Liver (tissue), 9 donors: ENCODE results near the gene MOV10L1. TPM values are rescaled to one million over a fixed set of nuclear protein-coding genes. Genes with fewer than 3 reads are reported as not detected.

Experiments used
- DNase-seq: peaks from one replicate; pipeline ENCODE4 v3.0.0-alpha.2; 2017; ENCODE audit warnings: low spot score
- H3K27ac ChIP-seq, 2 donors: one replicate each; pipeline ENCODE4 v1.7.0; 2013; ENCODE audit warnings: inconsistent platforms in 2 of 2, low read length in 2 of 2, control low read depth in 1 of 2, low read depth in 1 of 2, mild to moderate bottlenecking in 1 of 2
- H3K27me3 ChIP-seq, 4 donors: one replicate each; pipeline versions ENCODE4 v1.6.1 to v1.7.0; 2013; ENCODE audit warnings: low read length in 3 of 4, inconsistent platforms in 1 of 4, mild to moderate bottlenecking in 1 of 4, moderate library complexity in 1 of 4; ENCODE audit not compliant: control insufficient read depth in 4 of 4, insufficient read depth in 4 of 4
- H3K36me3 ChIP-seq, 4 donors: one replicate each; pipeline versions ENCODE4 v1.6.1 to v1.7.0; 2013; ENCODE audit warnings: low read length in 3 of 4, mild to moderate bottlenecking in 3 of 4, low read depth in 1 of 4, moderate library complexity in 1 of 4; ENCODE audit not compliant: control insufficient read depth in 4 of 4, insufficient read depth in 3 of 4
- H3K4me1 ChIP-seq, 4 donors: one replicate each; pipeline versions ENCODE4 v1.6.1 to v1.7.0; 2013; ENCODE audit warnings: low read length in 3 of 4, mild to moderate bottlenecking in 3 of 4, moderate library complexity in 1 of 4; ENCODE audit not compliant: control insufficient read depth in 4 of 4, insufficient read depth in 4 of 4
- H3K4me3 ChIP-seq, 3 donors: one replicate each; pipeline versions ENCODE4 v1.6.1 to v1.7.0; 2013; ENCODE audit warnings: low read length in 3 of 3, control low read depth in 1 of 3, low read depth in 1 of 3, mild to moderate bottlenecking in 1 of 3
- H3K9ac ChIP-seq, 2 donors: one replicate each; pipeline ENCODE4 v1.7.0; 2013; ENCODE audit warnings: low read length in 2 of 2, mild to moderate bottlenecking in 2 of 2, moderate library complexity in 2 of 2, control low read depth in 1 of 2, low read depth in 1 of 2
- H3K9me3 ChIP-seq, 4 donors: one replicate each; pipeline versions ENCODE4 v1.6.1 to v1.7.0; 2013; ENCODE audit warnings: low read length in 3 of 4; ENCODE audit not compliant: control insufficient read depth in 4 of 4
- EGR1 ChIP-seq, 2 donors: IDR thresholded peaks; 2 replicates each; pipeline ENCODE4 v1.6.1; 2016 to 2018; ENCODE audit warnings: antibody characterized with exemption in 2 of 2, low read depth in 2 of 2
- FOXA1 ChIP-seq: IDR thresholded peaks from 2 replicates; pipeline ENCODE4 v1.6.1; 2016; ENCODE audit warnings: antibody characterized with exemption
- GABPA ChIP-seq, 2 donors: IDR thresholded peaks in 1 of 2; conservative IDR thresholded peaks in 1 of 2; 2 replicates each; pipeline ENCODE4 v1.6.1; 2016; ENCODE audit warnings: antibody characterized with exemption in 2 of 2, mild to moderate bottlenecking in 1 of 2, moderate library complexity in 1 of 2
- HNF4A ChIP-seq, 2 donors: conservative IDR thresholded peaks; 2 replicates each; pipeline ENCODE4 v1.6.1; 2016; ENCODE audit warnings: antibody characterized with exemption in 2 of 2, mild to moderate bottlenecking in 2 of 2
- HNF4G ChIP-seq: IDR thresholded peaks from 2 replicates; pipeline ENCODE4 v1.6.1; 2016; ENCODE audit warnings: antibody characterized with exemption
- JUND ChIP-seq, 2 donors: IDR thresholded peaks; 2 replicates each; pipeline ENCODE4 v1.6.1; 2016; ENCODE audit warnings: antibody characterized with exemption in 2 of 2
- NR2F2 ChIP-seq: IDR thresholded peaks from 2 replicates; pipeline ENCODE4 v1.6.1; 2016; ENCODE audit warnings: antibody characterized with exemption
- RAD21 ChIP-seq, 2 donors: IDR thresholded peaks; 2 replicates each; pipeline ENCODE4 v1.6.1; 2016; ENCODE audit warnings: antibody characterized with exemption in 2 of 2, mild to moderate bottlenecking in 2 of 2
- RXRA ChIP-seq, 2 donors: IDR thresholded peaks; 2 replicates each; pipeline ENCODE4 v1.6.1; 2017 to 2018; ENCODE audit warnings: antibody characterized with exemption in 2 of 2, mild to moderate bottlenecking in 1 of 2
- SP1 ChIP-seq: IDR thresholded peaks from 2 replicates; pipeline ENCODE4 v1.6.1; 2018; ENCODE audit warnings: antibody characterized with exemption, mild to moderate bottlenecking
- TAF1 ChIP-seq: conservative IDR thresholded peaks from 2 replicates; pipeline ENCODE4 v1.6.1; 2016; ENCODE audit warnings: antibody characterized with exemption, mild to moderate bottlenecking
- YY1 ChIP-seq: IDR thresholded peaks from 2 replicates; pipeline ENCODE4 v1.6.1; 2016; ENCODE audit warnings: antibody characterized with exemption, mild to moderate bottlenecking
- WGBS: extraction: QIAGEN DNeasy Blood & Tissue Kit; methylation state at CpG from one replicate; pipeline ENCODE4 v1.1.7; 2013; 5-methylcytosine and 5-hydroxymethylcytosine counted together
- polyA plus RNA-seq, 2 donors: library from polyadenylated mRNA; stranded (reverse) in 1 of 2; unstranded in 1 of 2; fragments of 200-250 nt in 1 of 2; fragments of >200 nt in 1 of 2; fragmentation: Nextera tagmentation in 1 of 2; extraction: Ambion mirVana in 1 of 2; gene quantifications; one replicate each; pipeline versions ENCODE4 v1.2.1 to v1.2.3, GENCODE V29; 2013 to 2015
- total RNA-seq, 2 donors: library from RNA; depleted of rRNA; stranded (reverse); fragments of >200 nt; gene quantifications; one replicate each; pipeline ENCODE4 v1.2.3, GENCODE V29; 2014
- TF ChIP-seq, protein P1 (sequence below): fragments of 150-350 bp; IDR thresholded peaks from 2 replicates; pipeline ENCODE4 v1.5.1; 2017; ENCODE audit warnings: improper control_type of control experiment, low read depth, low read length; ENCODE audit not compliant: missing input control
- TF ChIP-seq, protein P2 (sequence below): IDR thresholded peaks from 2 replicates; pipeline ENCODE4 v1.6.1; 2016; ENCODE audit warnings: antibody characterized with exemption
- TF ChIP-seq, protein P3 (sequence below): IDR thresholded peaks from 2 replicates; pipeline ENCODE4 v1.6.1; 2016; ENCODE audit warnings: antibody characterized with exemption
- TF ChIP-seq, protein P4 (sequence below): IDR thresholded peaks from 2 replicates; pipeline ENCODE4 v1.6.1; 2016; ENCODE audit warnings: antibody characterized with exemption, mild to moderate bottlenecking
- TF ChIP-seq, protein P5 (sequence below): IDR thresholded peaks from 2 replicates; pipeline ENCODE4 v1.6.1; 2016; ENCODE audit warnings: antibody characterized with exemption
- donor health status: healthy.
- donor health status: healthy.
- donor health status: healthy.
- donor health status: healthy.
- donor health status: healthy.

The MOV10L1 gene
- total and polyA plus RNA-seq, 4 donors = 0.07 to 0.47 (median 0.17) TPM

DNA sequence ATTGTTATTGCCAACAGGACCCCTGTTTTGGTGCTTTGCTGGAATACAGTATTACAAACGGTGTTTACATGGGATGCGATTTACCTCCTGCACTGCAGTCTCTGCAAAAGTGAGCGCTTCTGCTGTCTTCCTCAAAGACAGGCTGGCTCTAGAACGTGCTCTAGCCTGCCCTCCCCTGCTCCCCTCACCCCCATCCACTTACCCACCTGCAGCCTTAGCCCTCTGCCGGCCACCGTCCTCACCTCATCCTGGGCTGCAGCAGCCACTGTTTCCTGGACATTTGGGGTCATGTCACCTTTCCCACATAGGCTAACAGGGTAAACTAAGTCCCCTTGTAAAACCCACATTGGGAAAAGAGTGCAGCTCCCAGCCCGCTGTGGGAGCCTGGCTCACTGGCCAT, 71.1 kb downstream of the MOV10L1 start:
- Histone ChIP-seq H3K36me3 (no peaks in the 10 kb centered on the region), H3K9ac (no peak overlapping the region), H3K4me1 (no peaks in the 10 kb centered on the region), H3K9me3 (no peaks in the 10 kb centered on the region), H3K4me3 (no peak overlapping the region), H3K27ac (no peak overlapping the region), H3K27me3 (no peaks in the 10 kb centered on the region)
- TF ChIP-seq YY1 (no peak), EGR1 (IDR thresholded peaks at IDR 0.05; ENCODE audit: low read depth in 2 of 2) (no peak), HNF4A (conservative IDR thresholded peaks at IDR 0.05) (no peak), FOXA1 (no peak), RXRA (IDR thresholded peaks at IDR 0.05) (no peak), GABPA (IDR thresholded peaks at IDR 0.05 in 1 of 2, conservative IDR thresholded peaks at IDR 0.05 in 1 of 2) (no peak), SP1 (no peak), HNF4G (no peak), JUND (IDR thresholded peaks at IDR 0.05) (no peak)
- TF ChIP-seq, protein P1, sequence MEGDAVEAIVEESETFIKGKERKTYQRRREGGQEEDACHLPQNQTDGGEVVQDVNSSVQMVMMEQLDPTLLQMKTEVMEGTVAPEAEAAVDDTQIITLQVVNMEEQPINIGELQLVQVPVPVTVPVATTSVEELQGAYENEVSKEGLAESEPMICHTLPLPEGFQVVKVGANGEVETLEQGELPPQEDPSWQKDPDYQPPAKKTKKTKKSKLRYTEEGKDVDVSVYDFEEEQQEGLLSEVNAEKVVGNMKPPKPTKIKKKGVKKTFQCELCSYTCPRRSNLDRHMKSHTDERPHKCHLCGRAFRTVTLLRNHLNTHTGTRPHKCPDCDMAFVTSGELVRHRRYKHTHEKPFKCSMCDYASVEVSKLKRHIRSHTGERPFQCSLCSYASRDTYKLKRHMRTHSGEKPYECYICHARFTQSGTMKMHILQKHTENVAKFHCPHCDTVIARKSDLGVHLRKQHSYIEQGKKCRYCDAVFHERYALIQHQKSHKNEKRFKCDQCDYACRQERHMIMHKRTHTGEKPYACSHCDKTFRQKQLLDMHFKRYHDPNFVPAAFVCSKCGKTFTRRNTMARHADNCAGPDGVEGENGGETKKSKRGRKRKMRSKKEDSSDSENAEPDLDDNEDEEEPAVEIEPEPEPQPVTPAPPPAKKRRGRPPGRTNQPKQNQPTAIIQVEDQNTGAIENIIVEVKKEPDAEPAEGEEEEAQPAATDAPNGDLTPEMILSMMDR = no peak
- TF ChIP-seq, protein P2, sequence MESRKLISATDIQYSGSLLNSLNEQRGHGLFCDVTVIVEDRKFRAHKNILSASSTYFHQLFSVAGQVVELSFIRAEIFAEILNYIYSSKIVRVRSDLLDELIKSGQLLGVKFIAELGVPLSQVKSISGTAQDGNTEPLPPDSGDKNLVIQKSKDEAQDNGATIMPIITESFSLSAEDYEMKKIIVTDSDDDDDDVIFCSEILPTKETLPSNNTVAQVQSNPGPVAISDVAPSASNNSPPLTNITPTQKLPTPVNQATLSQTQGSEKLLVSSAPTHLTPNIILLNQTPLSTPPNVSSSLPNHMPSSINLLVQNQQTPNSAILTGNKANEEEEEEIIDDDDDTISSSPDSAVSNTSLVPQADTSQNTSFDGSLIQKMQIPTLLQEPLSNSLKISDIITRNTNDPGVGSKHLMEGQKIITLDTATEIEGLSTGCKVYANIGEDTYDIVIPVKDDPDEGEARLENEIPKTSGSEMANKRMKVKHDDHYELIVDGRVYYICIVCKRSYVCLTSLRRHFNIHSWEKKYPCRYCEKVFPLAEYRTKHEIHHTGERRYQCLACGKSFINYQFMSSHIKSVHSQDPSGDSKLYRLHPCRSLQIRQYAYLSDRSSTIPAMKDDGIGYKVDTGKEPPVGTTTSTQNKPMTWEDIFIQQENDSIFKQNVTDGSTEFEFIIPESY = no peak
- TF ChIP-seq, protein P3, sequence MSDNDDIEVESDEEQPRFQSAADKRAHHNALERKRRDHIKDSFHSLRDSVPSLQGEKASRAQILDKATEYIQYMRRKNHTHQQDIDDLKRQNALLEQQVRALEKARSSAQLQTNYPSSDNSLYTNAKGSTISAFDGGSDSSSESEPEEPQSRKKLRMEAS = no peak
- WGBS = 94% methylated on average over 7 of the region's 7 CpGs
- DNase-seq = no peak

DNA sequence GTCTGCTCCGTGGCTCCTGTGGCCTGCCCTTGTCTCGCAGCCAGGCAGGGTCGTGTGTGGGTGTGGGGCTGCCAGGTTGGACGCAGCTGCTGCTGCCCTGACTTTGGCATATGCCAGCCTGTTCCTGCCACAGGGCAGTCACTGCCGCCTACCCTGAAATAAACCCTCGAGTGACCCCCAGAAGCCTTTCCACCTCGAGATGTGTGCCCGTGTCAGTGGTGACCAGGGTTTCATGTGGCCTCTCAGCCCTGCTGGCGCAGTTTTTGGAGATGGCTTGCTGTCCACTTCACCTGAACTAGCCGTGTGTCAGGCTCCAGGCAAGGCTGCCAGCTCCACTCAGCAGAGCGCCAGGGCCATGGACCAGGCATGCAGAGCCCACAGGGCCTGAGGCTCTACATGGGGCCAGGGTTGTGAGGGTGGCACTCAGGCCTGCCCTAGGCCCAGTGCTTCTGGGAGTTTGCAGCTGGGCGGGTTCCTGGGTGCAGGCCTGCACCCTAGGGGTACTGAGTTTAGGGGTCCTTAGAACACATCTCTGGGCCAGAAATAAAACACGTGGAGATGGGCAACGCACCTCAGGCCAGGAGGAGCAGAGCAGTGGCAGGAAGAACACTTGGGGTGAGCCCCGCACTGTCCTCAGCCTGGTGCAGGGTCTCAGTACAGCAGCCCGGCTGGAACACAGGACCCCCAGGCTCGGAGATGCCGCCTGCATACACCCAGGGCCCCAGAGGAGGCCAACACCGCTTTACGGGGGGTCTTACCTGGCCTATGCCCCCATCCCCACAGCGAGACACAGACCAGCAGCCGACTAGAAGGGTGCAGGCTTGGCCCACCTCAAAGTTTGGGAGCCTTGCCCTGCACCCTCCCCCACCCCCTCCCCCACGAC, 71.9 kb downstream of the MOV10L1 start:
- DNase-seq = no peak
- H3K27ac ChIP-seq = no peak overlapping the region
- no peaks in the 10 kb centered on the region for H3K36me3 ChIP-seq
- H3K4me3 ChIP-seq = no peak overlapping the region
- H3K4me1 ChIP-seq = no peaks in the 10 kb centered on the region
- 90% methylated on average over 23 of the region's 23 CpGs for WGBS
- H3K27me3 ChIP-seq = no peaks in the 10 kb centered on the region
- no peak overlapping the region for H3K9ac ChIP-seq
- no peaks in the 10 kb centered on the region for H3K9me3 ChIP-seq
- TF ChIP-seq RXRA (IDR thresholded peaks at IDR 0.05) (no peak), GABPA (IDR thresholded peaks at IDR 0.05 in 1 of 2, conservative IDR thresholded peaks at IDR 0.05 in 1 of 2) (no peak), RAD21 (IDR thresholded peaks at IDR 0.05) (no peak), FOXA1 (no peak), EGR1 (IDR thresholded peaks at IDR 0.05; ENCODE audit: low read depth in 2 of 2) (no peak), NR2F2 (no peak), JUND (IDR thresholded peaks at IDR 0.05) (no peak), HNF4A (conservative IDR thresholded peaks at IDR 0.05) (no peak), YY1 (no peak), TAF1 (no peak)
- TF ChIP-seq, protein P1 = no peak
- TF ChIP-seq, protein P4, sequence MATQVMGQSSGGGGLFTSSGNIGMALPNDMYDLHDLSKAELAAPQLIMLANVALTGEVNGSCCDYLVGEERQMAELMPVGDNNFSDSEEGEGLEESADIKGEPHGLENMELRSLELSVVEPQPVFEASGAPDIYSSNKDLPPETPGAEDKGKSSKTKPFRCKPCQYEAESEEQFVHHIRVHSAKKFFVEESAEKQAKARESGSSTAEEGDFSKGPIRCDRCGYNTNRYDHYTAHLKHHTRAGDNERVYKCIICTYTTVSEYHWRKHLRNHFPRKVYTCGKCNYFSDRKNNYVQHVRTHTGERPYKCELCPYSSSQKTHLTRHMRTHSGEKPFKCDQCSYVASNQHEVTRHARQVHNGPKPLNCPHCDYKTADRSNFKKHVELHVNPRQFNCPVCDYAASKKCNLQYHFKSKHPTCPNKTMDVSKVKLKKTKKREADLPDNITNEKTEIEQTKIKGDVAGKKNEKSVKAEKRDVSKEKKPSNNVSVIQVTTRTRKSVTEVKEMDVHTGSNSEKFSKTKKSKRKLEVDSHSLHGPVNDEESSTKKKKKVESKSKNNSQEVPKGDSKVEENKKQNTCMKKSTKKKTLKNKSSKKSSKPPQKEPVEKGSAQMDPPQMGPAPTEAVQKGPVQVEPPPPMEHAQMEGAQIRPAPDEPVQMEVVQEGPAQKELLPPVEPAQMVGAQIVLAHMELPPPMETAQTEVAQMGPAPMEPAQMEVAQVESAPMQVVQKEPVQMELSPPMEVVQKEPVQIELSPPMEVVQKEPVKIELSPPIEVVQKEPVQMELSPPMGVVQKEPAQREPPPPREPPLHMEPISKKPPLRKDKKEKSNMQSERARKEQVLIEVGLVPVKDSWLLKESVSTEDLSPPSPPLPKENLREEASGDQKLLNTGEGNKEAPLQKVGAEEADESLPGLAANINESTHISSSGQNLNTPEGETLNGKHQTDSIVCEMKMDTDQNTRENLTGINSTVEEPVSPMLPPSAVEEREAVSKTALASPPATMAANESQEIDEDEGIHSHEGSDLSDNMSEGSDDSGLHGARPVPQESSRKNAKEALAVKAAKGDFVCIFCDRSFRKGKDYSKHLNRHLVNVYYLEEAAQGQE = no peak
- TF ChIP-seq, protein P3 = no peak
- TF ChIP-seq, protein P5, sequence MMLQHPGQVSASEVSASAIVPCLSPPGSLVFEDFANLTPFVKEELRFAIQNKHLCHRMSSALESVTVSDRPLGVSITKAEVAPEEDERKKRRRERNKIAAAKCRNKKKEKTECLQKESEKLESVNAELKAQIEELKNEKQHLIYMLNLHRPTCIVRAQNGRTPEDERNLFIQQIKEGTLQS = no peak
- TF ChIP-seq, protein P2 = no peak
